HG03280 (cell line): ENCODE measurements around the gene MTA2.
"Not testable (repeated sequence)": the region's sequence is repeated elsewhere in the genome, so short reads cannot be mapped to it uniquely, and the experiment has no call there.

ENCODE experiments used
- ATAC-seq: cut with Tn5 transposase; IDR thresholded peaks from one replicate; pipeline ENCODE4 v1.9.1; 2021; ENCODE audit warnings: mild to moderate bottlenecking, moderate library complexity; ENCODE audit not compliant: unreplicated experiment

Gene MTA2

DNA sequence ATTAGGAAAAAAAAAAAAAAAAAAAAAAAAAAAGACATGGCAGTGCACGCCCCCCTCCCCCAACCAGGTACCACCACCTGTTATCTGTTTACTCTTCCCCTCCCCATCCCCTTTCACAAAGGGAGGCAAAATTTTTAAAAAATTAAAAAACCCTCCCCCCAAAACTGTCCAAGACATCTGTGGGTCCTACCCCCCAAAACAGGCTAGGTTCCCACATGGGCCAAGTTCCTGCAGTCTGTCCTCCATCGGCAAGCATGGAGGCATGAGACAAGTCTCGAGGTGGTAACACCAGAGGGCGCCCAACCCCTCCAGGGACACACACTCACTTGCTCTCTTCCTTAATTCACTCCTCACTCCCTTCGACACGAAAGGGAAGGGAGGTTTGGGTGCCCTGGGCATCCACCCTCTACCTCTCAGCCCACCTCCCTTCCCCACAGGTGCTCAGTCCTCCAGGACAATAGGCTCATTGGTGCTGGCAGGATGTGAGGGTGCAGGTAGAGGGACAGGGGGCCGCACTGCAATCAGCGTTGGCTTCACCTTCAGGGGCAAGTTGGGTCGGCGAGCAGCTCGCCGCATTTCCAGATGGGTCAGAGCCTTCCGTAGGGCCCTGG lies 8.1 kb downstream of the MTA2 start:
- no peak for ATAC-seq

- no peak for ATAC-seq
Measured at GRCh38 chr11:62592989-62593421, 8.7 kb downstream of the MTA2 start.

DNA sequence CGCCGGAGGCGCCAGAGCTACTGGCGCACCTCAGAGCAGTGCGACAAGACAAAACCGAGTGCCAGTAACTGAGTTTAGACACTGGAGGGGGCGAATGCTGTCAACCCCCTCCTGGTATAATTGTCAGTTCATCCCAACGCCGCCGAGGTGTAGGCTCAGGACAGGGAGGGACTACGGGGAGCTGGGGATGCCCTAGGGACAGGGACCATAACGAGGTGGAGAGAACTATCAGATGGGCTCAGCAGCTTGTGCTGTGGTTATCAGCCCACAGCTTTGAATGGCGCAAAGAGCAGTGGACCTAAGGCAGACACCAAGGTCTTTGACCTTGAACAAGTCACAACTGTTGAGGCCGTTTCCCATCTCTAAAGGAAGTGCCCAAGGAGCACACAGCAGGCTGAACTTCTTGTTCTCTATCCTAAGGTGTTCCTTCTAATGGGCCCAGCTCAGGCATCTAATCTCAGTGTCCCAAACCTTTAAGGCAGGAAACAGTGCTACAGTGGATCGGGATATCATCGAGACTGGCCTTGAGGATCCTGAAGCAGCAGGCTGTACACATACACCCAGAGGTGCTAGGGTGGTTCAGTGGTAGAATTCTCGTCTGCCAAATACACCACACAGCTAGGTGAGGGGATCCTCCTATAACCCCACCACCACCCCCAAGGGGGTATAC lies 9.4 kb downstream of the MTA2 start:
- no peak for ATAC-seq

- peak; percentile 91 for ATAC-seq
Measured at GRCh38 chr11:62591448-62592145, 10.1 kb downstream of the MTA2 start, which contains the start of gene TUT1. TSS of gene TUT1 (minus strand) at chr11:62591523. CDS start at chr11:62591485, 38 bp downstream.

DNA sequence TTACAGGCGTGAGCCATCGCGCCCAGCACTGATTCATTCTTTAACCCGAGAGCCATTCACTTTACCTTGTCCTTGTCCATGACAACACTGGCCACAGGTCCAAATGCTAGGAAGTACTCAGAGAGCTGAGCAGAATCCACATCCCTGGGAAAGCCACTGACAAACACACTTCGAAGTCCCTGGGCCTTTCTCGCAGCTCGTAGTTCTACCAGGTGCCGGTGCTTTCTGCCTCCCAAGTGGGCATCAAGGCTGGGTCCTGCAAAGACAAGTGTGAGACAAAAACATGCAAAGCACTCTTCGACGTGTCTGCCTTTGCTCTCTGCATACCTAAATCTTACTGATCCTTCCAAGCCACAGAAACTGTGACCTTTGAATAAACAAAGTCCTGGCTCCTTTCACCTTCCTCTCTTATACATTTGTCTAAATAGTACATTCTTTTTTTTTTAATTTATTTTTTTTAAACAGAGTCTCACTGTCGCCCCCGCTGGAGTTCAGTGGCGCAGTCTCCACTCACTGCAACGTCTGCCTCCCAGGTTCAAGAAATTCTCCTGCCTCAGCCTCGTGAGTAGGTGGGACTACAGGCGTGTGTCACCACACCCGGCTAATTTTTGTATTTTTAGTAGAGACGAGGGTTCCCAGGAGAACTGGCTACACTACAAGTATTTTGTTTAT lies 12.6 kb downstream of the MTA2 start:
- no peak for ATAC-seq

- ATAC-seq = not testable (repeated sequence)
Measured at GRCh38 chr11:62585356-62585755, 16.3 kb downstream of the MTA2 start.

DNA sequence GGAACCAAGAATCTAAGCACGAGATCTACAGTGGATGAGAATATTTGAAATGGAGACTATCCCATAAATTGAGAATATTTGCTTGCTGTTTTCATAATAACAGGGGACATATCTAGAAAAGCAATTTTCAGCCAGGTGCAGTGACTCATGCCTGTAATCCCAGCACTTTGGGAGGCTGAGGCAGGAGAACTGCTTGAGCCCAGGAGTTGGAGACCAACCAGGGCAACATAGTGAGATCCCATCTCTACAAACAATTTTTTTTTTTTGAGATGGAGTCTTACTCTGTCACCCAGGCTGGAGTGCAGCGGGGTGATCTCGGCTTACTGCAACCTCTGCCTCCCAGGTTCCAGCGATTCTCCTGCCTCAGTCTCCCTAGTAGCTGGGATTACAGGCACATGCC lies 19.9 kb downstream of the MTA2 start:
- ATAC-seq = not testable (repeated sequence)

- ATAC-seq = no peak
Measured at GRCh38 chr11:62580959-62581715, 20.5 kb downstream of the MTA2 start.

GRCh38 chr11:62579252-62579651 lies 22.4 kb downstream of the MTA2 start:
- ATAC-seq = no peak

GRCh38 chr11:62578541-62578940 lies 23.1 kb downstream of the MTA2 start:
- ATAC-seq = no peak

DNA sequence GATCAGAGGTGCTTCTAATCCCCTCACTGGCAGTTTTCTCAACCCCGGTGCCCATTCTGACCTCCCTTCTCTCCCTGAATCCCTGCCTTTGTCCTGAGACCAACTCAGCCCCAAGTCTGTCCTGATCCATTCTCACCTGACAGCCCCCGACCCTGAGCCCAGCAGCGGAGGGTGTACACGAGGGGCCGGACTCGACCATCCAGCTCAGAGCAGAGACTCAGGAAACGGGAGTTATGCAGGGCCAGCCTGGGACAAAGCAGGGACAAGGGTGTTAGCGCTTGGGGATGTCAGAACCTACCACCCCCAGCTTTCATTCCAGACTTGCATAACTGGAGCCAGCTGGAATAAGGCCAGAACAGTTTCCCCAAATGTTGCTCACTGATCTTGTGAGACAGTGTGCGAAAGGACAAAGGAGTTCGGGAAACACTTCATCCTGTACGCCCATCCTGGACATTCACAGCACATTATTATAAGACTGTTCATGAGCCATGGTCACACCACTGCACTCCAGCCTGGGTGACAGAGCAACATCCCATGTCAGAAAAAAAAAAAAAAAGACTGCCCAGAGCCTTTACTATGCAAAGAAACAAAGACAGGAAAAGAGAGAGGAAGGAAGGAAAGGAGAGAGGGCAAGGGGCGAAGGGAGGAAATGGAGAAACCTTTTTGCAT lies 24.5 kb downstream of the MTA2 start:
- no peak for ATAC-seq

DNA sequence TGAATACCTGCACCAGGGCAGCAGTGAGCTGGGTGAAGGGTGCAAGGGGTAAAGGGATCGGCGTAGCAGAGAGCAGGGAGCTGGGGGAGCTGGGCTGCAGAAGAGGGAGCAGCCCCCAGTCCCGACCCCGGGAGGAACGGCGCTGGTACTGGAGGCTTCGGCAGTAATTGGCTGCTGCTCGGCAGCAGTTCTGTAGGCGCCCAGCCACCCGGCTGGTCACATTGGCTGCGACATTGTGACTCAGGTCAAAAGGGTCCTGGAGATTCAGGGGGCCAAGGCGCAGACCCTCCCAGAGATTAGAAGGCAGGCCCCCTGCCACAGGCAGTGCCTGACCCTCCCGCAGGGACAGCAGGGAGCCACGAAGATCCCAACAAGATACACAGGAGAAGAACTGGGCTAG lies 25.8 kb downstream of the MTA2 start:
- ATAC-seq = no peak

- no peak for ATAC-seq
Measured at GRCh38 chr11:62575156-62575555, 26.5 kb downstream of the MTA2 start.

DNA sequence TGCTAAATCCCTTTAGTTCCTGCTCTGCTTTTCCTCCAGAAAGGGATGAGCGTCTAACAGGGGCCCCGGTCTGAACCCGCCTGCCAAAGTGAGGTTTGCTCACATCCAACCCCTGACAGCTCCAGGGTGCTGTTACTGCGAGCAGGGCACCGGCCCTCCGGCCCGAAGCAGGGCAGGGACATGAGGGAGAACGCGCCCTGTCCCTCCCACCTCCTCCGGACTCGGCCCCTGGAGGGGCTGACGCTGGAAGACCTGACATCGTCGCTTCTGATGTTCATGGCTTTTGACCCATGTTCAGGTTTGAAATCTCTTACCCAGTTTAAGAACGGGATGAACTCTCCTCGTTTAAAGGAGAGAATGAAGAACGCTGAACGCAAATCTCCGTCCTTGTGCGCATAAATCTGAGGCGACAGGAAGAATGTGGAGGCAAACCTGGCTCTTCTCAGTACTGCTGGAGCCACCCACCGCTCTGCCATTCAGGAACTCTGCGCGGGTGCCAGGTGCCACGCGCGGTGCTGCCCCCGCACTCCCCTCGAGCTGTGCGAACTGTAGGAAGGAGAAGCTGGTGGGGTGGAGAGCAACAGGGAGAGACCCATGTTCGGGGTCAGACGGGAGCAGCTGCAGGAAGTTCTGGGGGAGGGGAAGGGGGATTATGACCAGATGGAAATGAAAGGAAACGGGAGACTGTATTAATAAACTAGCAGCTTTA lies 27.1 kb downstream of the MTA2 start:
- ATAC-seq = no peak

DNA sequence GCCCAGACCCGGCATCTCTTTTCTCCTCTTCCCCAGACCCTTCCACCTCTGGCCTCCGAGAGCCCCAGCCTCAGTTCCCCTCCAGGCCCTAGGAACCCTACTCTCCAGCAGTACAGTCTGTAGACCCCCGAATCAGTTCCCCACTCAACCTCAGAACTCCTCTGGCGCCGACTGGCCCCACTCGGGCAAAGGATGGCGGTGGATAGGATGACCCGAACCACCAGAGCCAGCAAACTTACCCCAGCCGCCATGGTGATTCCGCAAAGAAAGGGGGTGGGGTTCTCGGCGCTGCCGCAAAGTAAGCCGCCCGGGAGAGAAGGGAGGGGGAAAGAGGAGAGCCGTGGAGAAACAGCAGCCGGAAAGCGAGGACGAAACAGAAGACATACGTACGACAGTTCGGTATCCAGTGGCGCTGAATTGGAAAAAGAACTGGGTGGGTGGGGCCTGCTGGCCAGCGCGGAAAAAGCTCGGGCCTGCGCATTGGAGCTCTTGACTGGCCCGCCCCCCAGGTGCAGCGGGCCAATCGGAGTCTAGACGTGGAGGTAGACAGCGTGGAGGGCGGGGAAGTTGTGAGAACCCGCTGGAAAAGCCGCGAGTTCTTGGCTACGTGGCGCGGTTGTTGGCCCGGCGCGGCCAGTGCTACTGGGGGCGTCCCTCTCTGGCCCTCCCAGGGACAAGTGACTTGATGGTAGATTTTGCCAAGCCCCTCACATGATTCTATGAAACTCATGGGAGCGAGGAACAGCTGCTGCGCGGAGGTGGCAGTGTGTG lies 27.9 kb downstream of the MTA2 start, which contains the start of gene EEF1G:
TSS of gene EEF1G (minus strand) at position 300 of the 771 bp plus-strand sequence. CDS start at position 251, 49 bp downstream.
- peak; percentile 89 for ATAC-seq

GRCh38 chr11:62573006-62573591 lies 28.6 kb downstream of the MTA2 start:
- ATAC-seq = no peak

- no peak for ATAC-seq
Measured at GRCh38 chr11:62572431-62572830, 29.2 kb downstream of the MTA2 start.

GRCh38 chr11:62571493-62571892 lies 30.2 kb downstream of the MTA2 start:
- ATAC-seq = not testable (repeated sequence)
